ENCODE results near the gene LACTB.

The LACTB gene

GRCh38 chr15:63172851-63173451 is 51.3 kb downstream of the LACTB start:
- no peak for DNase-seq (ENCODE audit: low read depth)

GRCh38 chr15:63176302-63176701 is 54.6 kb downstream of the LACTB start:
- no peak for DNase-seq (ENCODE audit: low read depth)

GRCh38 chr15:63178034-63178433 is 56.4 kb downstream of the LACTB start:
- no peak for DNase-seq (ENCODE audit: low read depth)

GRCh38 chr15:63180746-63181145 is 59.1 kb downstream of the LACTB start:
- DNase-seq (ENCODE audit: low read depth) = no peak

- DNase-seq (ENCODE audit: low read depth) = no peak
Measured at GRCh38 chr15:63181648-63182047, 60.0 kb downstream of the LACTB start.

- DNase-seq (ENCODE audit: low read depth) = no peak
Measured at GRCh38 chr15:63185206-63185605, 63.5 kb downstream of the LACTB start.

- no peak for DNase-seq (ENCODE audit: low read depth)
Measured at GRCh38 chr15:63186065-63186464, 64.4 kb downstream of the LACTB start.

- DNase-seq (ENCODE audit: low read depth) = no peak
Measured at GRCh38 chr15:63187589-63188226, 66.0 kb downstream of the LACTB start.

GRCh38 chr15:63188247-63188925 is 66.7 kb downstream of the LACTB start:
- DNase-seq (ENCODE audit: low read depth) = no peak

GRCh38 chr15:63188926-63189871 is 67.5 kb downstream of the LACTB start, which contains the start of gene RAB8B:
RAB8B (plus strand) TSS chr15:63189606; CDS start chr15:63189625, 19 bp downstream.
- peak; percentile 72 for DNase-seq (ENCODE audit: low read depth)

GRCh38 chr15:63189941-63190768 is 68.5 kb downstream of the LACTB start:
- DNase-seq (ENCODE audit: low read depth) = no peak

GRCh38 chr15:63190769-63191649 is 69.3 kb downstream of the LACTB start:
- no peak for DNase-seq (ENCODE audit: low read depth)

All from GM04503 (cell line).